GM21360 (cell line): ENCODE data around the gene PRAMEF12.
"Not testable (repeated sequence)": the region's sequence is repeated elsewhere in the genome, so short reads cannot be mapped to it uniquely, and the experiment has no call there.

Experiments
- ATAC-seq: cut with Tn5 transposase; IDR thresholded peaks from one replicate; pipeline ENCODE4 v1.9.1; 2021; ENCODE audit warnings: mild to moderate bottlenecking, moderate library complexity; ENCODE audit not compliant: unreplicated experiment

PRAMEF12 gene

GRCh38 chr1:12769976-12770505 is 3.5 kb upstream of the PRAMEF12 start:
- no peak for ATAC-seq

GRCh38 chr1:12770620-12771019 is 2.9 kb upstream of the PRAMEF12 start:
- no peak for ATAC-seq

DNA sequence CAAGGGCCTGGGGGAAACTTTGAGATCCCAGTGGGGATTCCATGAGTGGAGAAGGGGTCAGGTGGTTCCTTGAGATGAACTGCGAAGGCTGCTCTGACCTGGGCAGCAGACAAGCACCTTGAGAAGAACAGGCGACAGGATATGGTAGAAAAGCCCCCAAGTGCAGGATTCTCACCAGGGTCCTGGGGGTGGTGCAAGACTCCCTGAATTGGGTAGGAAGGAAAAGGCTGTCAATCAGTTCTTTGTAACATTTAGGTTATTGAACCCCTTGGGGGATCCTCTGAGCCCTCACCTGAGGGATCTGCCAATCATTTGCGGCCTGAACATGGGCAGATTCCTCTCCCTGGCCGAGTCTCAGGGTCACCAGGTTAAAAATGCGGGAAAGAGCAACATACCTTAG is 2.4 kb upstream of the PRAMEF12 start:
- ATAC-seq = no peak

GRCh38 chr1:12772520-12772919 is 1.0 kb upstream of the PRAMEF12 start:
- ATAC-seq = no peak

DNA sequence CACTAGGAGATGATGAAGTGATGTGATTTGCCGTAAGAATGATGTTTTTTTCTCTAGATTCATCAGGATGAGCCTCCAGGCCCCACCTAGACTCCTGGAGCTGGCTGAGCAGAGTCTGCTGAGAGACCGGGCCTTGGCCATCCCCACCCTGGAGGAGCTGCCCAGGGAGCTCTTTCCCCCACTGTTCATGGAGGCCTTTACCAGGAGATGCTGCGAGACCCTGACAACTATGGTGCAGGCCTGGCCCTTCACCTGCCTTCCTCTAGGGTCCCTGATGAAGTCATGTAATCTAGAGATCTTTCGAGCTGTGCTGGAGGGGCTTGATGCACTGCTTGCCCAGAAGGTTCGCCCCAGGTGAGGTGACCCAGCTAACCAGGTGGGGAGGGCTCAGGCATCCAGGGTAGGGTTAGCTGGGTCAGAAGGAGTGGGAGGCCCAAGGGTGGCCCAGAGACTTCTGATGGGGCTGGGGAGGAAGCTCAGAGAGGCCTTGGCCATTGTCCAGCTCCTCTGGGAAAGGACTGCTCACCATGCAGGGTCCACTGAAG is 1.3 kb downstream of the PRAMEF12 start:
- ATAC-seq = no peak

DNA sequence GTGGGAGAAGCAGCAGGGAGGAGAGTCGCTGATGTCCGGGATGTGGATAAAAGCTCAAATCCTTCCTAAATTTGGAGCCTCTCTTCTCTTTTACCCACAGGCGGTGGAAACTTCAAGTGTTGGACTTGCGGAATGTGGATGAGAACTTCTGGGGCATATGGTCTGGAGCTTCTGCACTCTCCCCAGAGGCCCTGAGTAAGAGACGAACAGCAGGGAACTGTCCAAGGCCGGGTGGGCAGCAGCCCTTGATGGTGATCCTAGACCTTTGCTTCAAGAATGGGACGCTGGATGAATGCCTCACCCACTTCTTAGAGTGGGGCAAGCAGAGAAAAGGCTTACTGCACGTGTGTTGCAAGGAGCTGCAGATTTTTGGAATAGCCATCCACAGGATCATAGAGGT is 1.9 kb downstream of the PRAMEF12 start:
- no peak for ATAC-seq

DNA sequence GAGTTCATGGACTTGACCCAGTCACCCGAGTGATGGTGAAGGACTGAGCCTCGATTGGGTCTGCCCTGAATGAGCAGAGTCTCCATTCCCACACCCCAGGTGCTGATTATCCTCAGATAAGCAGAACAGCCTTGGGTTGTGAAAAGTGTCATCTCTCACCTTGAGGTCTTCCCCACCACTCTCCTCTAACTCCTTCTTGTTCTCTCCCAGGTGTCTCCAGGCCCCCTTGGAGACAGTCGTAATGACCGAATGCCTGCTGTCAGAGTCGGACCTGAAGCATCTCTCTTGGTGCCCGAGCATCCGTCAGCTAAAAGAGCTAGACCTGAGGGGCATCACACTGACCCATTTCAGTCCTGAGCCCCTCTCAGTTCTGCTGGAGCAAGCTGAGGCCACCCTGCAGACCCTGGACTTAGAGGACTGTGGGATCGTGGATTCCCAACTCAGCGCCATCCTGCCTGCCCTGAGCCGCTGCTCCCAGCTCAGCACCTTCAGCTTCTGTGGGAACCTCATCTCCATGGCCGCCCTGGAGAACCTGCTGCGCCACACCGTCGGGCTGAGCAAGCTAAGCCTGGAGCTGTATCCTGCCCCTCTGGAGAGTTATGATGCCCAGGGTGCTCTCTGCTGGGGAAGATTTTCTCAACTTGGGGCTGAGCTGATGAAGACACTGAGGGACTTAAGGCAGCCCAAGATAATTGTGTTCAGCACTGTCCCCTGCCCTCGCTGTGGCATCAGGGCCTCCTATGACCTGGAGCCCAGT is 3.4 kb downstream of the PRAMEF12 start:
- no peak for ATAC-seq

DNA sequence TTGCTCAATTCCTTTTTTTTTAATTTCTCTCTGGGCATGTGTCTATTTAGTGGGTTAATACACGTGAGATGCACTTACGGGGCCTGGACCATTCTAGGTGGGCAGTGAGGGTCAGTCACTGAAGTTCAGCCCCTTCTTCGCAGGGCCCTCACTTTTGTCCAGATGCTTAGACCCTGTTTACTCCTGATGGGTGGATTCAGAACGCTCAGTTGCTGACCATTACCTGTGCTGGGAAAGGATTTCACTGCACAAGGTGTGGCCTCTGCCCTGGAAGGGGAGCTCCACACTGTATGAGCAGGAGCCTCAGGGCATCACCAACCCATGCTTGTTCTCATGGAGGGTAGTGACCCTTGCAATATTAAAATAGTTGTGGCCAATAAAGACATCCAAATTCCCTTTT is 4.5 kb downstream of the PRAMEF12 start:
- ATAC-seq = no peak

GRCh38 chr1:12778907-12779306 is 5.4 kb downstream of the PRAMEF12 start:
- ATAC-seq = no peak

GRCh38 chr1:12781488-12781887 is 8.0 kb downstream of the PRAMEF12 start:
- not testable (repeated sequence) for ATAC-seq

DNA sequence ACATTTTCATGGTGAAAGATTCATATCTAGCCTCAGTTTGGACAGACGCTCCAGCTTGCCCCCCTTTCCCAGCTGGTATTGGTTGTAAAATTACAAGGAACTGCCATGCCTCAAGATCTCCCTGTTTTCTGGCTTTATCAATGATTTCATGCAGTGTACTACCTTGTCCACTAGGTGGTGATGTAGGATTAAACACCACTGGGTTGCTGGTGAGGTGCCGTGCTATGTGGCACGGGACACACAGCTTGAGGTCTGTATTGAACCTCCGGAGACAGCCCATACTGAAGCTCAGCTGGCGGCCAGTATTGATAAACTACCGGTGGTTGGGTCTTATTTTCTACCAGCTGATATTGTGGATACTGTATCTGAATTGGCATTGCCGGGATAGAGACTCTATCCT is 10.2 kb downstream of the PRAMEF12 start:
- not testable (repeated sequence) for ATAC-seq

GRCh38 chr1:12784729-12785128 is 11.2 kb downstream of the PRAMEF12 start:
- not testable (repeated sequence) for ATAC-seq

DNA sequence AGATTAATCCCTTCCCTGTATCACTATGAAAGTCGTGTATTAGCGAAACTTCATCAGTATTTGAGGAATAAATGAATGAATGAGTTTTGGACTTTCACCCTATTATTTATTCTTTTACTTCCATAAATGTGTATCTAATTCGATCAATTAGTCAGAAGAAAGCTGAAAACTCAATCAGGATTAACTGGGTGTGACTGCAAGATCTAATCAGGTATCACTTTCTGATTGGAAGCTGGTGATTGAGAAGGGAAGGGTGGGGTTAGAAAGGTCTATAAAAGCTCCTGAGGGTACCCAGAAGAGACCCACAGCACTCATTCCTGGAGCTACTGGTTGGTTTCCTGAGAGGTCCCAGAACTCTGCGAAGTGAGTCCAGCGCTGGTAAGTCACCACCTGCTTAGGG is 17.6 kb downstream of the PRAMEF12 start, which contains the start of gene PRAMEF1:
PRAMEF1 (plus strand) TSS at position 301 of the 400 bp plus-strand sequence. CDS start 1,831 bp downstream, outside the sequence.
- not testable (repeated sequence) for ATAC-seq

DNA sequence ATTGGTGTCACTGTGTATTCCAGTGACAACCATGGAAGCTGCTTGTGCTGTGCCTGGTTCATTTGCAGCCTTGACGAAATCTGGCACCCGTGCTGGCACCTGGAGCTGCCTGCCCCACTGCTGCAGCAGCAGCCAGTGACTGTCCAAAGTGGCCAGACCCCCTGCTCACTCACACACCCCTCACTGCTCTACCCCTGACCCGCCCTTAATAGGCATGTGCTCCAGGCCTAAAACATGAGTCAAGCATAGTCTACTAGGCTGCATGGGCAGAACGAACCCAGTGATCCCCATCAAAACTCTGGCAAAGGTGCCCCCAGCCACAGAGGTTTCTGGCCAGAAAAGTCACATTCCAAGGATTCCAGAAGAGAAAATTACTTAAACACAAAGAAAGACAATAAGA is 25.4 kb downstream of the PRAMEF12 start:
- no peak for ATAC-seq

GRCh38 chr1:12799730-12800129 is 26.2 kb downstream of the PRAMEF12 start:
- no peak for ATAC-seq

DNA sequence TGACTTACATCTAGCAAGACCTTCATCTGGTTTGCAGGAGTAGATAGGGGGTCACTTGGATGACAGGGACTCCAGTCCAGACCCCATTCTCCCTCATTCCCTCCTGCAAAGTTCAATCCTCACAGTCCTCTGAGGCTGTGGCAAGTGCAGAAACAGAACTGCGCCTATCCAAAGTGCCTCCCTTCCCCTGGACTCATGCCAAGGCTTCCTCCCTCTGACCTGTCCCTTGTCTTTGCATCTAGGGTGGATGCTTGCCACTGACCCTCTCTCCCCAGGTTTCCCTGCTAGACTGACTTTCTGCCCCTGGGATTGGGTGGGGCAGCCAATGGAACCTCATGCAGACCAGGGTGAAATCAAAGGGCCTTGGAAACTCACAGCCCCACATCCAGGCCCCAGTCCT is 36.4 kb downstream of the PRAMEF12 start:
- ATAC-seq = no peak

DNA sequence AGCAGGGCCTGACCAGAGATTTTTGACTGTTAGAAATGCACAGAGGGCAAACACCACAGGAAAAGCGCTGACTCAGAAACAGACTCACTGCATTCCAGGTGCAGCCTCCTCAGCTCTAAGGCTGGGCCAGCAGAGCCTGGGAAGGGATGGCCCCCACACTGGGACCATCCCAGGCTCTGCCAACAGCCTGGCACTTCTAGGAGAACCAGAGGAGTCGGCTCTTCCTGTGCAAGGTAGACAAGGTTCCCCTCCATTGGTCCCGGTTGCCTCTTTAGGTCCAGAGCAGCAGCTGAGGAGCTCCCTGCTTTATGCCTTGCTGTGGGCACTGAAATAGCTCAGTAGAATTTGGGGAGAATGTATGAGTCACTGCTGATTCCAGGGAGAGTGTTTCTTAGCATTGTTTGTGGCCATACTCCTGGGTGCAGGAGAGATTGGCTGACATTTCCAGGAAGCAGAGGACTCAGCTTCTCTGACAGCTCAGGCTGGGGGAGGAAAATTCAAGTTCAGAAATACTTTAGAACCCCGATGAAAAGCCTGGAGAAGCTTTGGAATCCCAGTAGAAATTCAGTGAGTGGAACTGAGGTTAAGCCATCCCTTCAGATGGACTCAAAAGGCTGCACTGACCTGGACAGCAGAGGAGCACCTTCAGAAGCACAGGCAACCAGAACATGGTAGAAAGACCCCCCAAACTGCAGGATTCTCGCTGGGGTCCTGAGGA is 37.3 kb downstream of the PRAMEF12 start:
- no peak for ATAC-seq

DNA sequence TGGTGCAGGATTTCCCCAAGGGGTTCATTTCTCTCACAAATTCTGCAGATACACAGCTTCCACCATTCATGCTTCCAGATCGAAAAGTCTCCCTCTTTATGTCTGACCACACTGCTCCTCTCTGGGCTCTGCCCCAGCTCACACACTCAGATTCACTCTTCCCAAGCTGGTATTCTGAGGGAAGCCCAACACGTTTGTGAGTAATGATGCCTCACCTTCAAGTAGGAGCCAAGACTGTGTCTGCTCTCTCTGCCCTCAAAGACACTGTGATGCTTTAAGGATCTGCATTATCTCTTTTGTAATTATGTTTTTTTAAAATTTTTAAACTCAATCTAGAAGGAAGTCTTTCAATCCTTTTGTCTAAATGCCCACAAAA is 37.9 kb downstream of the PRAMEF12 start:
- ATAC-seq = no peak

GRCh38 chr1:12819061-12819460 is 45.5 kb downstream of the PRAMEF12 start:
- ATAC-seq = not testable (repeated sequence)
